Esophagus (tissue), 2 donors: ENCODE measurements around the gene UBB. TPM values are rescaled to one million over a fixed set of nuclear protein-coding genes. Genes with fewer than 3 reads are reported as not detected.
A peak's percentile ranks its signal among the peaks of the same experiment; 100 is the strongest.

ENCODE experiments used
- H3K27ac ChIP-seq, 2 donors: one replicate each; pipeline ENCODE4 v1.5.1; 2013; ENCODE audit warnings: low read depth in 2 of 2, mild to moderate bottlenecking in 2 of 2, inconsistent platforms in 1 of 2, low read length in 1 of 2, moderate library complexity in 1 of 2
- H3K27me3 ChIP-seq, 2 donors: one replicate each; pipeline ENCODE4 v1.6.1; 2013; ENCODE audit warnings: low read length in 2 of 2, control low read depth in 1 of 2, mild to moderate bottlenecking in 1 of 2; ENCODE audit not compliant: insufficient read depth in 2 of 2, control insufficient read depth in 1 of 2
- H3K36me3 ChIP-seq, 2 donors: one replicate each; pipeline ENCODE4 v1.6.1; 2013; ENCODE audit warnings: low read length in 1 of 2; ENCODE audit not compliant: control insufficient read depth in 2 of 2, insufficient read depth in 2 of 2
- H3K4me1 ChIP-seq, 2 donors: one replicate each; pipeline ENCODE4 v1.6.1; 2013; ENCODE audit warnings: low read length in 1 of 2; ENCODE audit not compliant: control insufficient read depth in 2 of 2, insufficient read depth in 2 of 2
- H3K4me3 ChIP-seq, 2 donors: one replicate each; pipeline ENCODE4 v1.5.1; 2013; ENCODE audit warnings: low read length in 2 of 2, mild to moderate bottlenecking in 2 of 2, low read depth in 1 of 2, moderate library complexity in 1 of 2
- H3K9me3 ChIP-seq, 2 donors: one replicate each; pipeline ENCODE4 v1.6.1; 2013; ENCODE audit warnings: mild to moderate bottlenecking in 2 of 2, low read depth in 1 of 2, low read length in 1 of 2, moderate library complexity in 1 of 2; ENCODE audit not compliant: control insufficient read depth in 2 of 2, insufficient read depth in 1 of 2
- WGBS, 2 donors: extraction: QIAGEN DNeasy Blood & Tissue Kit; methylation state at CpG; one replicate each; pipeline ENCODE4 v1.1.7; 2013; 5-methylcytosine and 5-hydroxymethylcytosine counted together
- polyA plus RNA-seq, 2 donors: library from polyadenylated mRNA; stranded (reverse); fragments of 200-250 nt; gene quantifications; one replicate each; pipeline ENCODE4 v1.2.3, GENCODE V29; 2013
- donor health status: healthy with polysubstance abuse.
- donor health status: Bipolar disorder and iron deficiency.

The UBB gene
- polyA plus RNA-seq, 2 donors, result 260 to 626 TPM

- H3K36me3 ChIP-seq, result no peaks in the 10 kb centered on the region
- H3K4me1 ChIP-seq, result no peaks in the 10 kb centered on the region
- H3K9me3 ChIP-seq, result no peaks in the 10 kb centered on the region
- H3K4me3 ChIP-seq, result no peak overlapping the region
- H3K27me3 ChIP-seq, result no peaks in the 10 kb centered on the region
- H3K27ac ChIP-seq, result no peak overlapping the region
- WGBS, 2 donors, result 62 to 65% methylated on average over 5 of the region's 5 CpGs
Observed at GRCh38 chr17:16371742-16372141, 9.1 kb upstream of the UBB start.

DNA sequence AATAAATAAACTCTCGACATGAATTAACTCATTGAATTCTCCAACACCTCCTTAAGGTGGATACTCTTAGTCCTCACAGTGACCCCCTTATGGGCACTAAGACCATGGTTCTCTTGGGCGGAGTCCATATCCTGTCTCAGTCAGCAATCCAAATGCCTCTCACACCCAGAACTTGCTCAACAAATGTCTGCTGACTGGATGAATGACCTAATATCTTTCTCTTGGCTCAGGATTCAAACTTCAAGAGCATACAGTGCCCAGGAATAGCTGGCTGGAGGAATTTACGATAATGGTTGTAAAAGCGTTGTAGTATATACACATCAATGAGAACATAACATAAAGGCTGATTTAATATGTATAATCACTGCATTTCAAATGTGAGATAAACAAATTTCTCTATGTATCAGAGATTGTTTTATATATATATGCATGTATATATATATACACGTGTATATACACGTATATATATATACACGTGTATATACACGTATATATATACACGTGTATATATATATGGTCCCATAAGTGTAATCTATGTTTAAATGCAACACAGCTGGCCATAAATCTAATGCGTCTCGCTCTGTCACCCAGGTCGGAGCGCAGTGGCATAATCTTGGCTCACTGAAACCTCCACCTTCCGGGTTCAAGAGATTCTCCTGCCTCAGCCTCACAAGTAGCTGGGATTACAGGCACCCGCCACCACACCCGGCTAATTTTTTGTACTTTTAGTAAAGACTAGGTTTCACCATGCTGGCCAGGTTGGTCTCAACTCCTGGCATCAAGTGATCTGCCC lies 6.5 kb upstream of the UBB start:
- H3K4me1 ChIP-seq, result no peaks in the 10 kb centered on the region
- H3K27me3 ChIP-seq, result no peaks in the 10 kb centered on the region
- no peak overlapping the region for H3K27ac ChIP-seq
- no peaks in the 10 kb centered on the region for H3K9me3 ChIP-seq
- 85 to 87% methylated on average over 16 of the region's 16 CpGs for WGBS, 2 donors
- no peaks in the 10 kb centered on the region for H3K36me3 ChIP-seq
- H3K4me3 ChIP-seq, result no peak overlapping the region

GRCh38 chr17:16377941-16378341 lies 3.0 kb upstream of the UBB start:
- Histone ChIP-seq H3K27me3 (no peaks in the 10 kb centered on the region), H3K9me3 (no peaks in the 10 kb centered on the region), H3K4me3 (no peak overlapping the region), H3K4me1 (peaks cover 0 to under 1% of the 10 kb centered on the region in 2 donors), H3K36me3 (no peaks in the 10 kb centered on the region), H3K27ac (peak overlapping the region in 1 of 2 donors; percentile 88)
- WGBS, 2 donors, result 28 to 34% methylated on average over 2 of the region's 2 CpGs

GRCh38 chr17:16378636-16379282 lies 2.1 kb upstream of the UBB start:
- Histone ChIP-seq H3K4me3 (no peak overlapping the region), H3K36me3 (no peaks in the 10 kb centered on the region), H3K4me1 (peaks cover 0 to 5% of the 10 kb centered on the region in 2 donors), H3K27me3 (no peaks in the 10 kb centered on the region), H3K9me3 (no peaks in the 10 kb centered on the region), H3K27ac (peak overlapping the region; percentile 88 to 92)
- 50 to 53% methylated on average over 17 of the region's 17 CpGs for WGBS, 2 donors

- Histone ChIP-seq H3K4me3 (no peak overlapping the region), H3K36me3 (no peaks in the 10 kb centered on the region)
Observed at GRCh38 chr17:16379654-16380053, 1.2 kb upstream of the UBB start.

DNA sequence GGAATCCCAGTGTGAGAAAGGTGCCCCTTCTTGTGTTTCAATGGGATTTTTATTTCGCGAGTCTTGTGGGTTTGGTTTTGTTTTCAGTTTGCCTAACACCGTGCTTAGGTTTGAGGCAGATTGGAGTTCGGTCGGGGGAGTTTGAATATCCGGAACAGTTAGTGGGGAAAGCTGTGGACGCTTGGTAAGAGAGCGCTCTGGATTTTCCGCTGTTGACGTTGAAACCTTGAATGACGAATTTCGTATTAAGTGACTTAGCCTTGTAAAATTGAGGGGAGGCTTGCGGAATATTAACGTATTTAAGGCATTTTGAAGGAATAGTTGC lies 567 bp downstream of the UBB start:
- peak overlapping the region; percentile 89 to 95 for H3K27ac ChIP-seq
- H3K27me3 ChIP-seq, result no peaks in the 10 kb centered on the region
- H3K4me3 ChIP-seq, result peak overlapping the region; percentile 75 to 87
- no peaks in the 10 kb centered on the region for H3K36me3 ChIP-seq
- H3K9me3 ChIP-seq, result no peaks in the 10 kb centered on the region
- WGBS, 2 donors, result 0 to 1% methylated on average over 14 of the region's 14 CpGs
- peaks cover 0 to 5% of the 10 kb centered on the region in 2 donors for H3K4me1 ChIP-seq

More at GRCh38 chr17:16379654-16380053, 1.2 kb upstream of the UBB start:
- Histone ChIP-seq H3K27me3 (no peaks in the 10 kb centered on the region), H3K4me1 (peaks cover 0 to 5% of the 10 kb centered on the region in 2 donors), H3K9me3 (no peaks in the 10 kb centered on the region), H3K27ac (peak overlapping the region; percentile 26 to 88)
- WGBS, 2 donors, result 85 to 87% methylated on average over 8 of the region's 8 CpGs

GRCh38 chr17:16383216-16383615 lies 2.3 kb downstream of the UBB start:
- Histone ChIP-seq H3K27ac (no peak overlapping the region), H3K4me1 (peaks cover 0 to 5% of the 10 kb centered on the region in 2 donors), H3K27me3 (no peaks in the 10 kb centered on the region), H3K36me3 (no peaks in the 10 kb centered on the region), H3K4me3 (no peak overlapping the region), H3K9me3 (no peaks in the 10 kb centered on the region)
- WGBS, 2 donors, result 42 to 50% methylated on average over 4 of the region's 4 CpGs

DNA sequence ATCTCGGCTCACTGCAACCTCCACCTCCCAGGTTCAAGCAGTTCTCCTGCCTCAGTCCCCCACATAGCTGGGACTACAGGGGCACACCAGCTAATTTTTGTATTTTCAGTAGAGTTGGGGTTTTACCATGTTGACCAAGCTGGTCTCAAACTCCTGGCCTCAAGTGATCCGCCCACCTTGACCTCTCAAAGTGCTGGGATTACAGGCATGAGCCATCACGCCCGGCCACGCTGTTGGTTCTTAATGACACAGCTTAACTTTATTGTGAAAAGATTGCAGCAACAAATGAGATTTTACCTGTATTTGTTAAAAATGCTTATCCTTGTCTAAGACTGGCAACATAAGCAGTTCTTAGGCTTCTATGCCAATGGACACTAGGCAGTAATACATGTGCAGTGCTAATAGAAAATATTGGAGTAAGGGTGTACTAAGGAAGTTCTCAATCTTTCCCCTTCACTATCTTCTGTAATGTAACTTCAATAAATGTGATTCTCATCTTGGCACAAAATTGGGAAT lies 2.9 kb downstream of the UBB start:
- no peak overlapping the region for H3K27ac ChIP-seq
- WGBS, 2 donors, result 49 to 69% methylated on average over 5 of the region's 5 CpGs
- H3K27me3 ChIP-seq, result no peaks in the 10 kb centered on the region
- H3K9me3 ChIP-seq, result no peaks in the 10 kb centered on the region
- H3K36me3 ChIP-seq, result no peaks in the 10 kb centered on the region
- no peak overlapping the region for H3K4me3 ChIP-seq
- peaks cover 0 to 5% of the 10 kb centered on the region in 2 donors for H3K4me1 ChIP-seq

DNA sequence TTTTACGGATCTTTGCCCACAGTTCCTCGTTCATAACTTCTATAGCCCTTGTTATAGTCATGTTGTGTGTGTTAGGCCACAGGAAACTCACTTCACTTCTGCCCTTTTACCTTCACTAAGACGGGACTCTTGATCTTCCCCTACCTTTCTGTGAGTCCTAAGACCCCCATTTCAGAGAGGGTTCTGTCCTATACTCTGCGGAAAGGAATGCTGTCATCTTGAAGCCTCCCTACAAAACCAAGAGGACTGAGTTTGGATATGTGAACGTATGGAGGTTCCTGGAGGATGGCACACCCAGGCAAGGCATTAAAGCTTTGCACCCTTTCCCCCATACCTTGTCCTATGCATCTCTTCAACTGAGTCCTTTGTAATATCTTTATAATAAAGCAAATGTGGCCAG lies 3.7 kb downstream of the UBB start:
- Histone ChIP-seq H3K36me3 (no peaks in the 10 kb centered on the region), H3K4me1 (peaks cover 0 to 5% of the 10 kb centered on the region in 2 donors), H3K9me3 (no peaks in the 10 kb centered on the region), H3K27ac (peak overlapping the region in 1 of 2 donors; percentile 40), H3K27me3 (no peaks in the 10 kb centered on the region), H3K4me3 (no peak overlapping the region)
- WGBS, 2 donors, result 66 to 71% methylated on average over 5 of the region's 5 CpGs
